ENCODE data around the gene FAM114A2.

- TF ChIP-seq CTCF (optimal IDR thresholded peaks at IDR 0.05 in 1 of 3, IDR thresholded peaks at IDR 0.05 in 1 of 3, conservative IDR thresholded peaks at IDR 0.05 in 1 of 3; ENCODE audit: extremely low read depth in 1 of 3, insufficient read depth in 2 of 3, low read length in 3 of 3) (no peak), EZH2 (IDR thresholded peaks at IDR 0.05; ENCODE audit: low read length) (no peak)
Measured at GRCh38 chr5:154047324-154047723, 8.6 kb upstream of the FAM114A2 start.

Measured in keratinocyte (primary cell).